ENCODE data around the gene XIRP2. TPM values are rescaled to one million over a fixed set of nuclear protein-coding genes. Genes with fewer than 3 reads are reported as not detected.
"Not testable (repeated sequence)": the region's sequence is repeated elsewhere in the genome, so short reads cannot be mapped to it uniquely, and the experiment has no call there.

XIRP2 gene
- total RNA-seq, 1 donor from 2014 or later, result not detected

GRCh38 chr2:167059173-167059572 is 170.9 kb downstream of the XIRP2 start:
- TF ChIP-seq CTCF (IDR thresholded peaks at IDR 0.05; ENCODE audit: partially characterized antibody, unreplicated experiment), result no peak
- no peak overlapping the region for H3K27ac Mint-ChIP-seq (ENCODE audit: unreplicated experiment)
- no peaks in the 10 kb centered on the region for H3K27me3 Mint-ChIP-seq (ENCODE audit: unreplicated experiment)

GRCh38 chr2:167069855-167070254 is 181.6 kb downstream of the XIRP2 start:
- no peak for TF ChIP-seq CTCF (IDR thresholded peaks at IDR 0.05; ENCODE audit: partially characterized antibody, unreplicated experiment)
- DNase-seq, result no peak
- Mint-ChIP-seq H3K4me1 (ENCODE audit: low read depth, unreplicated experiment) (peaks cover 3% of the 10 kb centered on the region), H3K36me3 (ENCODE audit: unreplicated experiment) (no peaks in the 10 kb centered on the region), H3K9me3 (ENCODE audit: unreplicated experiment) (no peaks in the 10 kb centered on the region), H3K4me3 (ENCODE audit: unreplicated experiment) (no peak overlapping the region), H3K27me3 (ENCODE audit: unreplicated experiment) (no peaks in the 10 kb centered on the region), H3K27ac (ENCODE audit: unreplicated experiment) (no peak overlapping the region)

More at GRCh38 chr2:167059173-167059572, 170.9 kb downstream of the XIRP2 start:
- Mint-ChIP-seq H3K36me3 (ENCODE audit: unreplicated experiment) (no peaks in the 10 kb centered on the region), H3K4me1 (ENCODE audit: low read depth, unreplicated experiment) (no peaks in the 10 kb centered on the region), H3K9me3 (ENCODE audit: unreplicated experiment) (no peaks in the 10 kb centered on the region), H3K4me3 (ENCODE audit: unreplicated experiment) (no peak overlapping the region)
- DNase-seq, result no peak

GRCh38 chr2:167075708-167076107 is 187.4 kb downstream of the XIRP2 start:
- not testable (repeated sequence) for H3K27ac Mint-ChIP-seq (ENCODE audit: unreplicated experiment); H3K27me3 Mint-ChIP-seq (ENCODE audit: unreplicated experiment); H3K4me1 Mint-ChIP-seq (ENCODE audit: low read depth, unreplicated experiment); H3K9me3 Mint-ChIP-seq (ENCODE audit: unreplicated experiment); H3K4me3 Mint-ChIP-seq (ENCODE audit: unreplicated experiment); H3K36me3 Mint-ChIP-seq (ENCODE audit: unreplicated experiment); DNase-seq

GRCh38 chr2:167098931-167099330 is 210.7 kb downstream of the XIRP2 start:
- not testable (repeated sequence) for H3K27ac Mint-ChIP-seq (ENCODE audit: unreplicated experiment); H3K27me3 Mint-ChIP-seq (ENCODE audit: unreplicated experiment)

GRCh38 chr2:167100506-167100905 is 212.2 kb downstream of the XIRP2 start:
- Mint-ChIP-seq H3K4me1 (ENCODE audit: low read depth, unreplicated experiment) (peaks cover 3% of the 10 kb centered on the region), H3K9me3 (ENCODE audit: unreplicated experiment) (no peaks in the 10 kb centered on the region), H3K27ac (ENCODE audit: unreplicated experiment) (no peak overlapping the region), H3K36me3 (ENCODE audit: unreplicated experiment) (no peaks in the 10 kb centered on the region), H3K4me3 (ENCODE audit: unreplicated experiment) (no peak overlapping the region), H3K27me3 (ENCODE audit: unreplicated experiment) (peaks cover 2% of the 10 kb centered on the region)
- no peak for TF ChIP-seq CTCF (IDR thresholded peaks at IDR 0.05; ENCODE audit: partially characterized antibody, unreplicated experiment)
- DNase-seq, result no peak

More at GRCh38 chr2:167098931-167099330, 210.7 kb downstream of the XIRP2 start:
- H3K9me3 Mint-ChIP-seq (ENCODE audit: unreplicated experiment); H3K4me3 Mint-ChIP-seq (ENCODE audit: unreplicated experiment); H3K4me1 Mint-ChIP-seq (ENCODE audit: low read depth, unreplicated experiment); DNase-seq; H3K36me3 Mint-ChIP-seq (ENCODE audit: unreplicated experiment): not testable (repeated sequence)

- Mint-ChIP-seq H3K4me3 (ENCODE audit: unreplicated experiment) (no peak overlapping the region), H3K4me1 (ENCODE audit: low read depth, unreplicated experiment) (peaks cover 3% of the 10 kb centered on the region), H3K27ac (ENCODE audit: unreplicated experiment) (no peak overlapping the region), H3K27me3 (ENCODE audit: unreplicated experiment) (peaks cover 2% of the 10 kb centered on the region), H3K36me3 (ENCODE audit: unreplicated experiment) (peaks cover 3% of the 10 kb centered on the region), H3K9me3 (ENCODE audit: unreplicated experiment) (no peaks in the 10 kb centered on the region)
- no peak for TF ChIP-seq CTCF (IDR thresholded peaks at IDR 0.05; ENCODE audit: partially characterized antibody, unreplicated experiment)
- DNase-seq, result no peak
Observed at GRCh38 chr2:167103028-167103756, 214.9 kb downstream of the XIRP2 start.
